ENCODE results near the gene APOBEC4.
"Not testable (repeated sequence)": the region's sequence is repeated elsewhere in the genome, so short reads cannot be mapped to it uniquely, and the experiment has no call there.

The APOBEC4 gene

DNA sequence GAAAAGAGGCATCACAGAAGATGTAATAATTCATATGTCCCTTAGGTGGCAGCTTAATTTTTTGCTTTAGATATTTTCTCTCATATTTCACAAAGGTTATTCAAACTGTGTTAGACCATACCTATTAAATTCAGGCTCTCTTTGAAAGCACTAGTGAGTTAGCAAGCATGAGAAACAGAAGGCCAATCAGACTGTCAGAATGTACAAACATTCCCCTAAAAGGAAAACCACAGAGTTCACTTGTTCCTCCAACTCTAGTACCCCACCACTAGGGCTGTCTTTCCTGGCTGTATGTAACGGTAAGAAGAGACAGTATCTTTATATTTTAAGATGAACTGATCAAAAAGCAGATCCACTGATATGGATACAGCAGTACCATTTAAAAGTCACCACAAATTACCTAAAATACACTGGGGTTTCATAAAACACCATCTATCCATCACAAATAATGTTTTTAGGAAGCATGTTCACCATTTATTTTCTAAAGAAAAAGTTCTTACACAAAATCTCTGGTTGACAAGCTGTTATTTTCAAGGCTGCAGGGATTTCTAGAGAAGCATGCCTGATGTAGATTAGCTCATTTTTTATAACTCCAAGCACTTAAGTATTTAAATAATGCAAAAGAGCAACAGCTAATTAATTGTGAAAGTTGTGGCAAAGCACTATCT lies 19.3 kb downstream of the APOBEC4 start:
- peak; percentile 74 for DNase-seq

- no peak for DNase-seq
These were observed 20.2 kb downstream of the APOBEC4 start for GRCh38 chr1:183632964-183633363.

GRCh38 chr1:183632114-183632513 lies 21.0 kb downstream of the APOBEC4 start:
- no peak for DNase-seq

- DNase-seq, result no peak
These were observed 22.4 kb downstream of the APOBEC4 start for GRCh38 chr1:183630748-183631147.

GRCh38 chr1:183628537-183628936 lies 24.6 kb downstream of the APOBEC4 start:
- DNase-seq, result no peak

GRCh38 chr1:183626236-183626635 lies 26.9 kb downstream of the APOBEC4 start:
- not testable (repeated sequence) for DNase-seq

GRCh38 chr1:183622884-183623785 lies 30.0 kb downstream of the APOBEC4 start:
- no peak for DNase-seq

- no peak for DNase-seq
These were observed 31.1 kb downstream of the APOBEC4 start for GRCh38 chr1:183622013-183622412.

DNA sequence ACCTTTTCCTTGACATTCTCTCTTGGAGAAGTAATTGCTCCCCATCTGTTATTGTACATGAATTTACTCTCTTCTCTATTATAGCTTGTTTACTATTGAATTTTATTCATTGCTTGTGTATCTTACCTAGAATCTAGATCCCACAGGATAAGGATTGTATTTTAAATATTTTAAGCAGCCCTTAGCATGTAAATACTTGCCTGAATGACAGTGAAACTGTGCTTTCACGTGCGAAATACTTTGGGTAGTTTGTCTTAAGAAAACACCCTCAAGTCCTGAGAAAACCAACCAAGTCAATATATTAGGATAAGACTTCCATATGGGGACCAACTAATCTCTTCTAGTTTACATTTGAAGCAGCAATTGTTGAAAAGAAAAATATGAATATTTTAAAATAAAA lies 32.8 kb downstream of the APOBEC4 start:
- DNase-seq, result no peak

- no peak for DNase-seq
These were observed 33.3 kb downstream of the APOBEC4 start for GRCh38 chr1:183619781-183620180.

GRCh38 chr1:183618202-183618601 lies 34.9 kb downstream of the APOBEC4 start:
- DNase-seq, result not testable (repeated sequence)

DNA sequence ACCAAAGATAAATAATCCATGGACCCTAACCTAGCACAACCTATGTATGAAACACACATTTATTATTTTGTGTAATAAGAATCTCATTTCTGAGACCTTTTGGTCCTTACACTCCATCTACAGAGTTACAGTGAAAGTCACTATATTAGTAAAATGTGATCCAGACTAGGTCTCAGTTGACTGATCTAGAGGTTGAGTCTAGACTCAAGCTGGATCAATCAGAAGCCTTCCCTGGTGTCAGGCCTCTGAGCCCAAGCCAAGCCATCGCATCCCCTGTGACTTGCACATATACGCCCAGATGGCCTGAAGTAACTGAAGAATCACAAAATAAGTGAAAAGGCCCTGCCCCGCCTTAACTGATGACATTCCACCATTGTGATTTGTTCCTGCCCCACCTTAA lies 40.1 kb downstream of the APOBEC4 start:
- not testable (repeated sequence) for DNase-seq

DNA sequence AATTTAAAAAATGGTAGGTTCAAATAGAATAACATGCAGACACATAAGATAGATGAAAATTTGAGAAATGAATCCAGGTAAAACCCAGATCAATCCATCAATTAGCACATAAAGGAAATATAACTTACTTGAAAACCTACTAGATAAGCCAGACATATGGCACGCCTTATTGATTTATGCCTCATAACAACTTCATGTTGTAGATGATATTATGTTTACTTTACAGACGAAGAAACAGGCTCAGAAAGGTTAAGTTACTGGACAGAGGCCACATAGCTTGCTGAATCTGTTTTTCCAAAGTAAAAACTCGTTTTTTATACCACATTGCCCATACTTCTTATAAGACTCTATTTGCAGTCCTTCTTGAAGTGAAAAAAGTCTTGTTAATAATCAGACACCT lies 40.7 kb downstream of the APOBEC4 start:
- DNase-seq, result no peak

- no peak for DNase-seq
These were observed 42.1 kb downstream of the APOBEC4 start for GRCh38 chr1:183611021-183611420.

DNA sequence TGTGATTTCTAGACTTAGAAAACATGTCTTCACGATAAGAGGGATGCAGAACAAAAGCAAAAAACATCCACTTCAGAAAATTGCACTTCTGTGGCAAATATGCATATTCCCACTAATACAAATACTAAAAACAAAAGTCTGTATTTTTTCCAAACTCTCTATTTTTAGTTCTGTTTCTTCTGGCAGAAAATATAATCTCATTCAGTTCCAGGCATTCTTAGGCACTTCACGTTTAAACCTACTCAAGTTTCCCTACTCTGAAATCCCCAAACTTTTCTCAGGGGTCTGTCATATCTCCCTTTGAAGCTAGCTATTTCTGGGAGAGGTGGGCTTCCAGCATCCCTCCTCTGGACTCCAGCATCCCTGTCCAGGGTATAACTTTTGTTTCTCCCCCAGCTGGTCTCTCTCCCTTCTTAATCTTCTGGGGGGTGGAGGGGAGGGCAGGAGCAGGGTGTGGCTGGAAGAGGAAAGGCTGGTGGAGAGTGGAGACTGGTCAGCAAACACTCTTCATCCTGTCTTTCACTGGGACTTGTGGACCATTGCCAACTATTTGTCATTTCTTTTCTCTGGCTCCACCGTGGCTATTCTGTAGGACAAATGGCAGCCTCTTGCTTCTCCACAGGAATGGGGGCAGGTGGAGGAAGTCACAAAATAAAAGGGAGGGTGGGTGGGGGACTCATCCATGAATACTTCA lies 43.2 kb downstream of the APOBEC4 start:
- DNase-seq, result no peak

DNA sequence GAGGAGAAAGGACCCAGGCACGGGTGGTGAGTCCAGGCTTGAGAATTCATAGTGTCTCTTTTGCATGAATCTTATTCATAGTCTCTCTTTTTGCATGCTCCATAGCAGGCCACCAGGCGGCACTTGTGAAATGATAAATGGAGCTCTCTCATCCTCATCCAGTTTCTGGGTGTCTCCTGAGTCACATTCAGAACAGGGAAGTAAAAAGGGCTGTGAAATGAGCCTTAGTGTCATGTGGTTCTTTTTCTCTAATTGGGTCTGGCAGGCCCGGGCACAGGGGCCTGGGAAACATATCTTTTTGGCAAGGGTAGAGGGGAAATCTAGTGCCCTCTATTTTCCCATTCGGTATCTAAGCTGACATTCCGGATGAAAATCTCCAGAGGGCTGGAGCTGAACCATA lies 43.8 kb downstream of the APOBEC4 start:
- DNase-seq, result no peak

DNA sequence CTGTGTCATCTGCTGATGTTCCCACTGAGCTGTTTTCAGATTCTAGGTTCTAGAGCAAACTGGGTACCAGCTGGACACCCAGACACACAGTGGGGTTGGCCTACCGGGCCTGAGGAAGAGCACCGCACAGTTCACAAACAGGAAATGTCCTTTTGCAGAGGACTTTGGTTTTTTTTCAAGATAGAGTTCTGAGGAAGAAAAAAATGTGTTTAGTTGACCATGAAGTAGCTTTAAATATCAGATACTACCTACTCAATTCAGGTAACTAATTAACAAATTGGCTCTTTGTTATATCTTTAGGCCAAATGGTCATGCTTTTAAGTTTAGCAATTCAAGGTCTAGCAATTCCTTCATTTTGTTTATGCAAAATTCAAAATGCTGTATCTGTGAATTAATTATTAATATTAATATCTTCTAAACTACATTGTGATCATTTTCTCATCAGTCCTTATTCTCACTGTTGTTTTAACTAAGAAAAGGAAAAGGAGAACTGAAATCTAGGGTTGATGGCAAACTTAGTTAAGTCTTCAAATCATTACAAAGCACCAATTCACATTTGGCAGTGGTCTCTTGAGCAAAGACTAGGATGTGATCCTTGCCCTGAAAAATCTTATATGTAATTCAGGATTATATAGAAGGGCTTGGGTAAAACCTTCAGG lies 45.7 kb downstream of the APOBEC4 start:
- no peak for DNase-seq

DNA sequence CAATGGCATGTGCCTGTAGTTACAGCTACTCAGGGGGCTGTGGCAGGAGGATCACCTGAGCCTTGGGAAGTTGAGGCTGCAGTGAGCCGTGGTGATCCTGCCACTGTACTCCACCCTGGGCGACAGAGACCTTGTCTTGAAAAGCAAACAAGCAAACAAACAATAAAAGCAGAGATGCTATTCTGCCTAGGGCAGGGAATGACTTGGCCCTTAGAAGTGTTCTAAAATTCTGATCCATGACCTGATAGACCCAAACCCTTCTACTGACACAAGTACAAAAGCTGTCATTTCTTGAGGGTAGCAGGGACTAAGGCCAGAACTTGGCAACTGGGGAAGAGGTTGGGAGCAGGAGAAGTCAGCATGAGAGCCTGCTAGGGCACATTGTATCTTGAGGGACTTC lies 47.2 kb downstream of the APOBEC4 start:
- no peak for DNase-seq

- no peak for DNase-seq
These were observed 48.3 kb downstream of the APOBEC4 start for GRCh38 chr1:183604815-183605214.

- DNase-seq, result peak; percentile 18
These were observed 48.9 kb downstream of the APOBEC4 start for GRCh38 chr1:183604038-183604808.

- no peak for DNase-seq
These were observed 50.6 kb downstream of the APOBEC4 start for GRCh38 chr1:183602510-183602909.

GRCh38 chr1:183600634-183601033 lies 52.5 kb downstream of the APOBEC4 start:
- DNase-seq, result no peak

Data from KG1 (cell line).